Measurements from ENCODE around the gene KRTAP6-2. TPM values are rescaled to one million over a fixed set of nuclear protein-coding genes. Genes with fewer than 3 reads are reported as not detected.

The KRTAP6-2 gene
- polyA plus RNA-seq (2011; rRNA removed) (not detected in 2 replicates), polyA minus RNA-seq (2011; rRNA and poly(A)+ RNA removed) (not detected in 2 replicates)

GRCh38 chr21:30598802-30599201, at the start of gene KRTAP6-2:
TSS of gene KRTAP6-2 (minus strand) at chr21:30598902. CDS start at chr21:30598874, 28 bp downstream.
- TF ChIP-seq, protein P1, sequence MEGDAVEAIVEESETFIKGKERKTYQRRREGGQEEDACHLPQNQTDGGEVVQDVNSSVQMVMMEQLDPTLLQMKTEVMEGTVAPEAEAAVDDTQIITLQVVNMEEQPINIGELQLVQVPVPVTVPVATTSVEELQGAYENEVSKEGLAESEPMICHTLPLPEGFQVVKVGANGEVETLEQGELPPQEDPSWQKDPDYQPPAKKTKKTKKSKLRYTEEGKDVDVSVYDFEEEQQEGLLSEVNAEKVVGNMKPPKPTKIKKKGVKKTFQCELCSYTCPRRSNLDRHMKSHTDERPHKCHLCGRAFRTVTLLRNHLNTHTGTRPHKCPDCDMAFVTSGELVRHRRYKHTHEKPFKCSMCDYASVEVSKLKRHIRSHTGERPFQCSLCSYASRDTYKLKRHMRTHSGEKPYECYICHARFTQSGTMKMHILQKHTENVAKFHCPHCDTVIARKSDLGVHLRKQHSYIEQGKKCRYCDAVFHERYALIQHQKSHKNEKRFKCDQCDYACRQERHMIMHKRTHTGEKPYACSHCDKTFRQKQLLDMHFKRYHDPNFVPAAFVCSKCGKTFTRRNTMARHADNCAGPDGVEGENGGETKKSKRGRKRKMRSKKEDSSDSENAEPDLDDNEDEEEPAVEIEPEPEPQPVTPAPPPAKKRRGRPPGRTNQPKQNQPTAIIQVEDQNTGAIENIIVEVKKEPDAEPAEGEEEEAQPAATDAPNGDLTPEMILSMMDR (IDR thresholded peaks at IDR 0.05; ENCODE audit: insufficient read depth, low read depth, low read length), result no peak
- H3K4me3 ChIP-seq (ENCODE audit: low read depth, low read length), result no peak within 1 kb of the TSS
- no peaks in the 10 kb centered on the region for H3K36me3 ChIP-seq (ENCODE audit: control insufficient read depth, insufficient read depth, low read length)
- POLR2A ChIA-PET, result no interaction called here
- DNase-seq (ENCODE audit: low read depth), result no peak
- CTCF ChIA-PET, result no interaction called here
- no peaks in the 10 kb centered on the region for H3K27me3 ChIP-seq (ENCODE audit: control insufficient read depth, insufficient read depth, low read length)

- CTCF ChIA-PET, result no interaction called here
- POLR2A ChIA-PET, result no interaction called here
- TF ChIP-seq, protein P1 (IDR thresholded peaks at IDR 0.05; ENCODE audit: insufficient read depth, low read depth, low read length), result no peak
Observed at GRCh38 chr21:30646904-30647414, 48.3 kb upstream of the KRTAP6-2 start.

DNA sequence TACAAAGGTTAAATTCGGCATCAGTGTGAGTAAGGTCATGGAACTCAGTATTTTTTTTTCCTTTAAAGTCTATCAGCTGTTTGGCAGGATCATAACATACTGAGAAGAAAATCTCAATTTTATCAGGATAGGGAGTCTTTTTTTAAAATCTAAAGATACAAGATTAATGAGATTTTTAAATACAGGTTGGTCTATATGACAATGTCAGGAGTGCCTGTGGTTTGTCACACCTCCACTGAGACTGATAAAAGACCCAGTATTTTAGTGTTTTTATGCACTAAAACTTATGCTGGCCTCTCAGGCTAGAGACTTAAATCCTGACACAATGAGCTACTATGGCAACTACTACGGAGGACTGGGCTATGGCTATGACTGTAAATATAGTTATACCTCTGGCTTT, 43.9 kb upstream of the KRTAP6-2 start, which contains the start of gene KRTAP20-3:
KRTAP20-3 (plus strand) TSS at position 301 of the 400 bp plus-strand sequence.
- TF ChIP-seq, protein P1 (IDR thresholded peaks at IDR 0.05; ENCODE audit: insufficient read depth, low read depth, low read length), result no peak
- Histone ChIP-seq H3K4me3 (ENCODE audit: low read depth, low read length) (no peak within 1 kb of the TSS), H3K27me3 (ENCODE audit: control insufficient read depth, insufficient read depth, low read length) (no peaks in the 10 kb centered on the region), H3K36me3 (ENCODE audit: control insufficient read depth, insufficient read depth, low read length) (no peaks in the 10 kb centered on the region)
- DNase-seq (ENCODE audit: low read depth), result no peak
- CTCF ChIA-PET, result no interaction called here
- POLR2A ChIA-PET, result no interaction called here

More at GRCh38 chr21:30646904-30647414, 48.3 kb upstream of the KRTAP6-2 start:
- Histone ChIP-seq H3K36me3 (ENCODE audit: control insufficient read depth, insufficient read depth, low read length) (no peaks in the 10 kb centered on the region), H3K4me3 (ENCODE audit: low read depth, low read length) (no peak overlapping the region), H3K27me3 (ENCODE audit: control insufficient read depth, insufficient read depth, low read length) (no peaks in the 10 kb centered on the region)
- DNase-seq (ENCODE audit: low read depth), result no peak

DNA sequence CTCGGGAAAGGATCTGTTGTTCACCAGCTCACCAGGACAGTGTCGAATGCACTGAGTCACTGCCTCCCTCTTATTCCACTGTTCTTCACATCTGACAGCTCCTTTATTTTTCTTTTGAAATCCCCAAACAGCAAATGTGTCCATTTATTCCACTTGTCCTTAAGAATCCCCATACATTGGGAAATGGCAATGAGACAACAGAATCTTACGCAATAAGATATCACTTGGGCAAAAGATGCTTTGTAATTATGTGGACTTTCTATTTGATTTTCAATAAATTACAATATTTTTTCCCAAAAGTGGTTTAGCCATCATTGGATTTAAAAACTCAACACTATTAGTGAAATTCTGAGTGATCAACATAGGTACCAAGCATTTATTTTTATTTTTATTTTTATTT, 40.0 kb upstream of the KRTAP6-2 start:
- Histone ChIP-seq H3K27me3 (ENCODE audit: control insufficient read depth, insufficient read depth, low read length) (no peaks in the 10 kb centered on the region), H3K36me3 (ENCODE audit: control insufficient read depth, insufficient read depth, low read length) (no peaks in the 10 kb centered on the region), H3K4me3 (ENCODE audit: low read depth, low read length) (no peak overlapping the region)
- POLR2A ChIA-PET, result no interaction called here
- TF ChIP-seq, protein P1 (IDR thresholded peaks at IDR 0.05; ENCODE audit: insufficient read depth, low read depth, low read length), result no peak
- CTCF ChIA-PET, result no interaction called here
- DNase-seq (ENCODE audit: low read depth), result no peak

DNA sequence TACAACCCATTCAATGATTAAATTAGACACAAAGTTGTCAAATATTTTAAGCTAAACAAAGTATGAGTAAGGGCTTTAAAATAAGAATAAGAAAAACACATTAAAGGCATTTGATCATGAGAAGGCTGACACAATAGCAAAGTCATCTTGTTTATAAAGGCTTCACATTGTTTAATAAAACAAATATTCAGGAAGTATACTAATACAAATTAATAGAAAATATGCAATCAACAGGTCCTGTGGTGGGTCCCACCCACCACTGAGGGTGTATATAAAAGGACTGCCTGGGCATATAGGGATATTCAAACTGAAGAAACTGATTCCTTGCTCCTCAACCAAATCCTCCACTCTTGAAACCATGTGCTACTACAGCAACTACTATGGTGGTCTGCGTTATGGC, 36.2 kb upstream of the KRTAP6-2 start, which contains the start of gene KRTAP20-2:
KRTAP20-2 (plus strand) TSS at position 301 of the 400 bp plus-strand sequence; CDS start at position 359, 58 bp downstream.
- H3K4me3 ChIP-seq (ENCODE audit: low read depth, low read length), result no peak within 1 kb of the TSS
- CTCF ChIA-PET, result no interaction called here
- TF ChIP-seq, protein P1 (IDR thresholded peaks at IDR 0.05; ENCODE audit: insufficient read depth, low read depth, low read length), result no peak
- no peak for DNase-seq (ENCODE audit: low read depth)
- no peaks in the 10 kb centered on the region for H3K27me3 ChIP-seq (ENCODE audit: control insufficient read depth, insufficient read depth, low read length)
- POLR2A ChIA-PET, result no interaction called here
- no peaks in the 10 kb centered on the region for H3K36me3 ChIP-seq (ENCODE audit: control insufficient read depth, insufficient read depth, low read length)

All from BJ (cell line).